Measurements from ENCODE around the gene MKRN3.

MKRN3 gene

GRCh38 chr15:23606226-23606625 lies 40.8 kb downstream of the MKRN3 start:
- Histone ChIP-seq H3K27ac (ENCODE audit: low read depth in 2 of 2, low read length in 2 of 2) (no peak overlapping the region), H3K27me3 (ENCODE audit: control insufficient read depth in 2 of 2, insufficient read depth in 2 of 2, low read length in 2 of 2) (no peaks in the 10 kb centered on the region), H3K36me3 (ENCODE audit: control insufficient read depth in 2 of 2, insufficient read depth in 2 of 2, low read length in 2 of 2) (no peaks in the 10 kb centered on the region), H3K4me1 (ENCODE audit: control insufficient read depth in 2 of 2, insufficient read depth in 2 of 2, low read length in 2 of 2) (no peaks in the 10 kb centered on the region), H3K9ac (ENCODE audit: low read depth in 1 of 2, low read length in 2 of 2) (no peak overlapping the region), H3K9me3 (ENCODE audit: control insufficient read depth in 2 of 2, low read length in 2 of 2) (no peaks in the 10 kb centered on the region), H3K4me3 (ENCODE audit: low read length in 2 of 2) (no peak overlapping the region)

GRCh38 chr15:23616536-23616935 lies 51.1 kb downstream of the MKRN3 start:
- H3K36me3 ChIP-seq (ENCODE audit: control insufficient read depth in 2 of 2, insufficient read depth in 2 of 2, low read length in 2 of 2) = no peaks in the 10 kb centered on the region
- no peak overlapping the region for H3K27ac ChIP-seq (ENCODE audit: low read depth in 2 of 2, low read length in 2 of 2)
- no peaks in the 10 kb centered on the region for H3K4me1 ChIP-seq (ENCODE audit: control insufficient read depth in 2 of 2, insufficient read depth in 2 of 2, low read length in 2 of 2)
- H3K4me3 ChIP-seq (ENCODE audit: low read length in 2 of 2) = no peak overlapping the region
- no peak overlapping the region for H3K9ac ChIP-seq (ENCODE audit: low read depth in 1 of 2, low read length in 2 of 2)
- no peaks in the 10 kb centered on the region for H3K27me3 ChIP-seq (ENCODE audit: control insufficient read depth in 2 of 2, insufficient read depth in 2 of 2, low read length in 2 of 2)
- peaks cover 0 to 2% of the 10 kb centered on the region in 2 donors for H3K9me3 ChIP-seq (ENCODE audit: control insufficient read depth in 2 of 2, low read length in 2 of 2)

All from mucosa of rectum (tissue), 2 donors.